ENCODE results near the gene TMEM88. TPM values are rescaled to one million over a fixed set of nuclear protein-coding genes. Genes with fewer than 3 reads are reported as not detected.
A peak's percentile ranks its signal among the peaks of the same experiment; 100 is the strongest.

The TMEM88 gene
- total and polyA plus RNA-seq, 2 of the 13 experiments (the other 11 are each of a cell fraction or from before 2014, with no cell fraction given): 0.31 to 0.66 TPM

- TF ChIP-seq ZNF883 (CRISPR knock-in tag; IDR thresholded peaks at IDR 0.05; ENCODE audit: not compliant biosample characterization) (peak; percentile 22), MAZ (IDR thresholded peaks at IDR 0.05; ENCODE audit: borderline replicate concordance, low read depth, low read length) (no peak), MAZ (CRISPR knock-in tag; IDR thresholded peaks at IDR 0.05; ENCODE audit: low read depth) (peak; percentile 51; the same call in 1 of the 2 replicates), ZNF17 (CRISPR knock-in tag; IDR thresholded peaks at IDR 0.05) (no peak), ZNF367 (CRISPR knock-in tag; IDR thresholded peaks at IDR 0.05; ENCODE audit: borderline replicate concordance) (no peak), NR2F2 (IDR thresholded peaks at IDR 0.05; ENCODE audit: borderline replicate concordance, low read depth) (no peak), RAD21 (CRISPR knock-in tag; IDR thresholded peaks at IDR 0.05) (peak; percentile 96), CAMTA2 (CRISPR knock-in tag; IDR thresholded peaks at IDR 0.05; ENCODE audit: borderline replicate concordance) (no peak), NKX3-1 (CRISPR knock-in tag; IDR thresholded peaks at IDR 0.05) (no peak), TCF12 (IDR thresholded peaks at IDR 0.05) (no peak), TCF12 (CRISPR knock-in tag; IDR thresholded peaks at IDR 0.05) (no peak), TOPORS (CRISPR knock-in tag; IDR thresholded peaks at IDR 0.05) (no peak), ZNF3 (CRISPR knock-in tag; IDR thresholded peaks at IDR 0.05) (no peak), TFAP4 (IDR thresholded peaks at IDR 0.05; ENCODE audit: borderline replicate concordance, low read depth) (no peak), KMT2B (CRISPR knock-in tag; IDR thresholded peaks at IDR 0.05) (no peak), MATR3 (CRISPR knock-in tag; IDR thresholded peaks at IDR 0.05) (no peak), DR1 (CRISPR knock-in tag; IDR thresholded peaks at IDR 0.05) (no peak), CREM (IDR thresholded peaks at IDR 0.05) (no peak), CREM (CRISPR knock-in tag; IDR thresholded peaks at IDR 0.05) (no peak), ZNF616 (CRISPR knock-in tag; IDR thresholded peaks at IDR 0.05; ENCODE audit: low read depth) (no peak), ZNF260 (CRISPR knock-in tag; IDR thresholded peaks at IDR 0.05; ENCODE audit: borderline replicate concordance, low read depth) (no peak), NFIC (IDR thresholded peaks at IDR 0.05; ENCODE audit: low read length) (no peak), HBP1 (CRISPR knock-in tag; IDR thresholded peaks at IDR 0.05; ENCODE audit: low read depth) (0 out of 2 replicates have a peak, but pooled peaks have one; percentile 15), ZNF749 (CRISPR knock-in tag; IDR thresholded peaks at IDR 0.05; ENCODE audit: borderline replicate concordance) (no peak), ZBTB34 (CRISPR knock-in tag; IDR thresholded peaks at IDR 0.05) (no peak), SOX6 (IDR thresholded peaks at IDR 0.05) (no peak), SOX6 (CRISPR knock-in tag; IDR thresholded peaks at IDR 0.05) (no peak), TBX2 (CRISPR knock-in tag; IDR thresholded peaks at IDR 0.05; ENCODE audit: borderline replicate concordance) (peak; percentile 61; the same call in 1 of the 2 replicates), SRSF9 (IDR thresholded peaks at IDR 0.05; ENCODE audit: borderline replicate concordance, insufficient read depth, low read depth, low read length, poor library complexity, severe bottlenecking) (no peak), SIX4 (CRISPR knock-in tag; IDR thresholded peaks at IDR 0.05) (no peak)
Measured at GRCh38 chr17:7851438-7852261, 3.2 kb upstream of the TMEM88 start (continued).

Measured in HepG2 (cell line).